ENCODE data around the gene SLC12A8. TPM values are rescaled to one million over a fixed set of nuclear protein-coding genes. Genes with fewer than 3 reads are reported as not detected.

Gene SLC12A8
- total RNA-seq, 1 donor = 13.4 TPM

DNA sequence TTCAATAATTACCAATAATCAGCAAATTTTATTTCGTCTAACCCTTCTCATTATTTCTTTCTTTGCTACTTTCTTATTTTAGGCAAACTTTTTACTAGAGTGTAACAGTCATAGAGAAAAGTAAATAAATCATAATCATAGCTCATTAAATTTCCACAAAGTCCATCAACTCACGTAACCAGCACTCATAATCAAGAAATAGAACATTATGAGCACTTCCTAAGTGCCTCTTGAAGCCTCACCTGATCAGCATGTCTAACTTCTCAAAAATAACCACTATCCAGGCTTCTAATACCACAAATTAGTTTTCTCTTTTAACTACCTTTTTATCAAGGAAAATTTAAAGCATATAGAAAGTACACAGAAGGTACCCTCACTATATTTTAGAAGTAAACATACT lies 38.4 kb upstream of the SLC12A8 start:
- DNase-seq (ENCODE audit: low read depth) = no peak
- TF ChIP-seq, protein P1, sequence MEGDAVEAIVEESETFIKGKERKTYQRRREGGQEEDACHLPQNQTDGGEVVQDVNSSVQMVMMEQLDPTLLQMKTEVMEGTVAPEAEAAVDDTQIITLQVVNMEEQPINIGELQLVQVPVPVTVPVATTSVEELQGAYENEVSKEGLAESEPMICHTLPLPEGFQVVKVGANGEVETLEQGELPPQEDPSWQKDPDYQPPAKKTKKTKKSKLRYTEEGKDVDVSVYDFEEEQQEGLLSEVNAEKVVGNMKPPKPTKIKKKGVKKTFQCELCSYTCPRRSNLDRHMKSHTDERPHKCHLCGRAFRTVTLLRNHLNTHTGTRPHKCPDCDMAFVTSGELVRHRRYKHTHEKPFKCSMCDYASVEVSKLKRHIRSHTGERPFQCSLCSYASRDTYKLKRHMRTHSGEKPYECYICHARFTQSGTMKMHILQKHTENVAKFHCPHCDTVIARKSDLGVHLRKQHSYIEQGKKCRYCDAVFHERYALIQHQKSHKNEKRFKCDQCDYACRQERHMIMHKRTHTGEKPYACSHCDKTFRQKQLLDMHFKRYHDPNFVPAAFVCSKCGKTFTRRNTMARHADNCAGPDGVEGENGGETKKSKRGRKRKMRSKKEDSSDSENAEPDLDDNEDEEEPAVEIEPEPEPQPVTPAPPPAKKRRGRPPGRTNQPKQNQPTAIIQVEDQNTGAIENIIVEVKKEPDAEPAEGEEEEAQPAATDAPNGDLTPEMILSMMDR (IDR thresholded peaks at IDR 0.05; ENCODE audit: insufficient read depth, low read length) = no peak
- no peak overlapping the region for H3K4me3 ChIP-seq (ENCODE audit: low read depth, low read length)

DNA sequence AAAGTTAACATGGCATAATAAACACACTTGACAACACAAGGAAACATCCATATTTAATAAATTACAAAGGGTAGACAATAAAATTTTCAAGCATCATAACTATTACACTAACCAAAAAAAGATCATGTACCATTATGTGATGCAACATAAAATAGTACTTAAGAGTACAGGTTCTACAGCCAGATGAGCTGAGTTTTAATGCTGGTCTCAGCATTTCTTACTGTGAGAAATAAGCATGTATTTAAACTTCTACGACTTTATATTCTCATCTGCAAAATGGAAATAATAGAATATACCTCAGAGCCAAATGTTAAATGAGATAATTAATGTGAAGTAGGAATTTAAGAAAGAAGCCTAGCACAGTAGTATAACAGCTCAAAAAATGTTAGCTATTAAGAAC lies 33.7 kb upstream of the SLC12A8 start:
- no peak for DNase-seq (ENCODE audit: low read depth)
- TF ChIP-seq, protein P1 (IDR thresholded peaks at IDR 0.05; ENCODE audit: insufficient read depth, low read length) = no peak
- H3K4me3 ChIP-seq (ENCODE audit: low read depth, low read length) = no peak overlapping the region

DNA sequence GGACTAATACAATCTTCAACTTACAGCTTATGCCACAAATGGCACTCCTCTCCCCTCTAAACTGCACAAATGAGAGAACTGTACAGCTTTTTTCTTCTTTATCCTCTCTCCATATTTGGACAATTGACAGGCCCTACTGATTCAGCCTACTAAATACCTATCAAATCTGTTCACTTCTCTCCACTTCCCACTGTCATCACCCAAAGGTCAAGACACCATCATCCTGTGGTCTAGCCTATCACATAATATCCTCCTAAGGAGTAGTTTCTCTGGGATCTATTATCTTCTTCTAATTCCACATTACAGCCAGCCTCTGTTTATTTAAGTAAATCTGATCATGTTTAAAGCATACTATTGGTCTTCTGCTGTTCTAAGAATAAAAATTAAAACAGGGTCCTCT lies 33.0 kb upstream of the SLC12A8 start:
- TF ChIP-seq, protein P1 (IDR thresholded peaks at IDR 0.05; ENCODE audit: insufficient read depth, low read length) = no peak
- DNase-seq (ENCODE audit: low read depth) = no peak
- H3K4me3 ChIP-seq (ENCODE audit: low read depth, low read length) = no peak overlapping the region

DNA sequence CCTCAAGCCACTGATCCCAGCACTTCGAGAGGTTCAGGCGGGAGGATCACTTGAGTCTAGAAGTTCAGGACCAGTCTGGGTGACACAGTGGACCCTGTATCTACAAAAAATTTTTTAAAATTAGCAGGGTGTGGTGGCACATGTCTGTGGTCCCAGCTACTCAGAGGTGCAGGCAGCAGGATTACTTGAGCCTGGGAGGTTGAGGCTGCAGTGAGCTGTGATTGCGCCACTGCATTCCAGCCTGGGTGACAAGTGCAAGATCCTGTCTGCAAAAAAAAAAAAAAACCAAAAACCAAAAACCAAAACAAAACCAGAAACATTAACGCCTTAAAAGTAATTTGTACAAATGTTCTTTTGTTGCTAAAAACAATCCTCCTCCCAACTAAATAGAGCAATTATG lies 27.9 kb upstream of the SLC12A8 start:
- no peak overlapping the region for H3K4me3 ChIP-seq (ENCODE audit: low read depth, low read length)
- peak; percentile 30 for DNase-seq (ENCODE audit: low read depth)
- TF ChIP-seq, protein P1 (IDR thresholded peaks at IDR 0.05; ENCODE audit: insufficient read depth, low read length) = no peak

DNA sequence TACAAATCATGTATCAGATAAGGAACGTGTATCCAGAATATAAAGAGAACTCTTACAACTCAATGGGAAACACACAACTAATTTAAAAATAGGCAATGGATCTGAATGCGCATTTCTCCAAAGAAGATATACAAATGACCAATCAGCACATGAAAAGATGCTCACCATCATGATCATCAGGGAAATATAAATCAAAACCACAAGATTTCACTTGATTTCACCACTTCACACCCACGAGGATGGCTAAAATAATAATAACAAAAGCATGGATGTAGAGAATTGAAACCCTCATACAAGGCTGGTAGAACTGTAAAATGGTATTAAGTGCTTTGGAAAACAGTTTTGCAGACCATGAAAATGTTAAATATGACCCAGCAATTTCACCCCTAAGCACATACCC lies 26.7 kb upstream of the SLC12A8 start:
- no peak for DNase-seq (ENCODE audit: low read depth)
- H3K4me3 ChIP-seq (ENCODE audit: low read depth, low read length) = no peak overlapping the region
- TF ChIP-seq, protein P1 (IDR thresholded peaks at IDR 0.05; ENCODE audit: insufficient read depth, low read length) = no peak

DNA sequence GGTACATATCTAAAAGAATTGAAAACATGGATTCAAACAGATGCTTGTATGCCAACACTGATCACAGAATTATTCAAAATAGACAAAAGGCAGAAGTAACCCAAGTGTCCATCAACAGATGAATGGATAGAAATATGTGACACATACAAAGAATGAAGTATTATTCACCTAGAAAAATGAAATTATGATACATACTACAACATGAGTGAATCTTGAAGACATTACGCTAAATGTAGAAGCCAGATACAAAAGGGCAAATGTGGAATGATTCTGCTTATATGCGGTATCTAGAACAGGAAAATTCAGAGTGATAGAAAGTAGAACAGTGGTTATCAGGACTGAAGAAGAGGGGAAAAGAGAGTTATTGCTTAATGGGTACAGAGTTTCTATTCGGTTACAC lies 26.2 kb upstream of the SLC12A8 start:
- TF ChIP-seq, protein P1 (IDR thresholded peaks at IDR 0.05; ENCODE audit: insufficient read depth, low read length) = no peak
- H3K4me3 ChIP-seq (ENCODE audit: low read depth, low read length) = no peak overlapping the region
- DNase-seq (ENCODE audit: low read depth) = no peak

DNA sequence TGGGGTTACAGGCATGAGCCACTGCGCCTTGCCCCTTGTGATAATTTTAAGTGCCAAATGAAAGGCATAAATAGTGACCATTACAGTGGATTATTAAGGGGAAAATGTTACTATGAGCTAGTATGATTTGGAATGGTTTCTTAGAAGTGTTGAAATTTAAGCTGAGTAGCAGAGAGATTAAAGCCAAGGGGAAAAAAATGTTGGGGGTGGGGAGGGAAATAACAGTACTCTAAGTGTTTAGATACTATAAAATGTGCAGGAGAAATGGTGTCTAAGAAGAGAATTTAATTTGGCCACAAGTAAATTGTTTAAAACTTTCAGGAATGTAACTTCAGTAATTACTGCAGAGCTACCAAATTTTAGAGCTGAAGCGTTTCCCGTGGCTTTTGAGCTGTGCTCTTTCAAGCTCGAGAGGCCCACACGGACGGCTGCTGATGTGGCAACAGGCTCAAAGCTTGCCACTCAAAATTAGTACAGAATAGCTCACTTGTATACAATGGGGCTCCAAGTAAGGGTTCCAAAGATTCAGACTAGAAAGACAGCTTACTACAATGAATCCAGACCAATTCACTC lies 23.9 kb upstream of the SLC12A8 start:
- TF ChIP-seq, protein P1 (IDR thresholded peaks at IDR 0.05; ENCODE audit: insufficient read depth, low read length) = no peak
- peak; percentile 55 for DNase-seq (ENCODE audit: low read depth)
- H3K4me3 ChIP-seq (ENCODE audit: low read depth, low read length) = no peak overlapping the region

All from fibroblast of the aortic adventitia (primary cell).